IPS DF 19.7 (cell line): ENCODE data around the gene NCSTN.

Experiments used
- DNase-seq: peaks from one replicate; pipeline ENCODE4 v3.0.0-alpha.2; 2013; ENCODE audit warnings: low read depth, low spot score

NCSTN gene

GRCh38 chr1:160342953-160343869, at the start of gene NCSTN, which contains the start of gene COPA:
NCSTN (plus strand) TSS chr1:160343383; CDS start chr1:160343397, 14 bp downstream.
COPA (minus strand) TSS chr1:160343250; CDS start chr1:160343170, 80 bp downstream.
- peak; percentile 84 for DNase-seq

- no peak for DNase-seq
These were observed 47.1 kb upstream of the NCSTN start for GRCh38 chr1:160296036-160296435.

- no peak for DNase-seq
These were observed 43.0 kb upstream of the NCSTN start for GRCh38 chr1:160300173-160300572.

- peak; percentile 56 for DNase-seq
These were observed 35.9 kb upstream of the NCSTN start for GRCh38 chr1:160307118-160307791.

- DNase-seq = no peak
These were observed 34.6 kb upstream of the NCSTN start for GRCh38 chr1:160308451-160309184.

GRCh38 chr1:160309185-160309557, 34.0 kb upstream of the NCSTN start:
- DNase-seq = no peak

- DNase-seq = no peak
These were observed 33.6 kb upstream of the NCSTN start for GRCh38 chr1:160309571-160309970.

GRCh38 chr1:160315359-160315758, 27.8 kb upstream of the NCSTN start:
- DNase-seq = no peak

- DNase-seq = no peak
These were observed 20.4 kb upstream of the NCSTN start for GRCh38 chr1:160322831-160323230.

- DNase-seq = no peak
These were observed 17.9 kb upstream of the NCSTN start for GRCh38 chr1:160325252-160325651.

- no peak for DNase-seq
These were observed 16.8 kb upstream of the NCSTN start for GRCh38 chr1:160326418-160326817.

GRCh38 chr1:160328184-160328583, 15.0 kb upstream of the NCSTN start:
- no peak for DNase-seq

GRCh38 chr1:160330119-160330518, 13.1 kb upstream of the NCSTN start:
- DNase-seq = no peak

GRCh38 chr1:160332516-160332915, 10.7 kb upstream of the NCSTN start:
- no peak for DNase-seq

- DNase-seq = no peak
These were observed 4.6 kb upstream of the NCSTN start for GRCh38 chr1:160338580-160338979.

- DNase-seq = no peak
These were observed 3.0 kb upstream of the NCSTN start for GRCh38 chr1:160340146-160340545.

GRCh38 chr1:160340866-160341265, 2.3 kb upstream of the NCSTN start:
- no peak for DNase-seq

- DNase-seq = no peak
These were observed 657 bp upstream of the NCSTN start for GRCh38 chr1:160342526-160342925.

GRCh38 chr1:160344241-160344640, 1.1 kb downstream of the NCSTN start:
- DNase-seq = no peak

GRCh38 chr1:160344936-160345335, 1.8 kb downstream of the NCSTN start:
- no peak for DNase-seq

- DNase-seq = no peak
These were observed 3.3 kb downstream of the NCSTN start for GRCh38 chr1:160346463-160346862.

- DNase-seq = no peak
These were observed 3.8 kb downstream of the NCSTN start for GRCh38 chr1:160346958-160347357.
